Subcutaneous abdominal adipose tissue (tissue), 5 donors: ENCODE data around the gene SWT1.

Source experiments
- H3K27ac ChIP-seq: one replicate; pipeline ENCODE4 v1.7.0; 2013; ENCODE audit warnings: low read depth, mild to moderate bottlenecking, inconsistent platforms, low read length, moderate library complexity
- H3K27me3 ChIP-seq, 5 donors: one replicate each; pipeline ENCODE4 v1.7.0; 2013; ENCODE audit warnings: low read length in 5 of 5, inconsistent platforms in 1 of 5; ENCODE audit not compliant: control insufficient read depth in 5 of 5, insufficient read depth in 4 of 5
- H3K36me3 ChIP-seq, 5 donors: one replicate each; pipeline ENCODE4 v1.7.0; 2013; ENCODE audit warnings: low read length in 5 of 5; ENCODE audit not compliant: control insufficient read depth in 5 of 5, insufficient read depth in 5 of 5
- H3K4me1 ChIP-seq, 5 donors: one replicate each; pipeline ENCODE4 v1.7.0; 2013; ENCODE audit warnings: low read length in 5 of 5, mild to moderate bottlenecking in 3 of 5, moderate library complexity in 1 of 5; ENCODE audit not compliant: control insufficient read depth in 5 of 5, insufficient read depth in 5 of 5
- H3K4me3 ChIP-seq, 5 donors: one replicate each; pipeline ENCODE4 v1.7.0; 2013; ENCODE audit warnings: low read length in 5 of 5, low read depth in 1 of 5
- H3K9ac ChIP-seq, 5 donors: one replicate each; pipeline ENCODE4 v1.7.0; 2013; ENCODE audit warnings: low read length in 5 of 5, mild to moderate bottlenecking in 4 of 5, moderate library complexity in 3 of 5
- H3K9me3 ChIP-seq, 5 donors: one replicate each; pipeline ENCODE4 v1.7.0; 2013; ENCODE audit warnings: low read length in 5 of 5; ENCODE audit not compliant: control insufficient read depth in 5 of 5
- donor health status: healthy.
- donor health status: healthy.
- donor health status: healthy.
- donor health status: healthy.
- donor health status: healthy.

The SWT1 gene

GRCh38 chr1:185151215-185151614 is 5.8 kb upstream of the SWT1 start:
- no peaks in the 10 kb centered on the region for H3K9me3 ChIP-seq
- peaks cover 17 to 39% (median 32%) of the 10 kb centered on the region in 5 donors for H3K36me3 ChIP-seq
- H3K9ac ChIP-seq, result no peak overlapping the region
- H3K27ac ChIP-seq, result no peak overlapping the region
- peaks cover 0 to 26% (median 19%) of the 10 kb centered on the region in 5 donors for H3K4me1 ChIP-seq
- H3K27me3 ChIP-seq, result no peaks in the 10 kb centered on the region
- H3K4me3 ChIP-seq, result no peak overlapping the region

DNA sequence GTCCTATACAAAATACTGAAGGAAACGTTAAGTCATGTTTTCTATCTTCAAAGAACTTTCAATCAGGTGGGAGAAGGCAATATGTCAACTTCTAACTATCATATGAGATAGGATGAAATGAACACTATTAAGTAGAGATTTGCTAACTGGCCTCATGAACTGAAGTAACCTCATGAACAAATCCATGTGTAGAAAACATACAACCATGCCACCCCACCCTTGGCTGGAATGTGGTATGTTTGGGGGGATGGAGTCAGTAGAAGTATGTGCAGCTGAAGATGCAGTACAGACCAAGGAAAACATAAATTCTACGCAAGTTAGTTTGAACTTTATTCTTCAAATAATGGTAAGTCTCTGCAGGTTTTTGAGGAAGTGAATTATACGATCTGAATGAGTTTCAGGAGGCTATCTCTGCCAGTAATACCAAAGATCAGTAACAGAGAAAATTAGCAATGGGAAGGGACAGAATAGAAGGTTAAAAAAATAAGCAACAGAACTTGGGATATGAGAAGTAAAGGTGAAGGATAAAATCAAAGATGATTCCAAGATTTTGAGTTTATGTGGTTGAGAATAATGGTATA is 4.7 kb upstream of the SWT1 start:
- Histone ChIP-seq H3K9ac (no peak overlapping the region), H3K4me1 (peaks cover 0 to 27% (median 20%) of the 10 kb centered on the region in 5 donors), H3K27me3 (no peaks in the 10 kb centered on the region), H3K9me3 (no peaks in the 10 kb centered on the region), H3K4me3 (no peak overlapping the region), H3K27ac (no peak overlapping the region), H3K36me3 (peaks cover 14 to 38% (median 27%) of the 10 kb centered on the region in 5 donors)

GRCh38 chr1:185154912-185155513 is 2.0 kb upstream of the SWT1 start:
- H3K4me3 ChIP-seq, result peak overlapping the region in 1 of 5 donors; percentile 86
- peak overlapping the region; percentile 98 for H3K27ac ChIP-seq
- H3K36me3 ChIP-seq, result peaks cover 3 to 13% (median 7%) of the 10 kb centered on the region in 5 donors
- H3K9ac ChIP-seq, result peak overlapping the region; percentile 60 to 97 (median 82)
- no peaks in the 10 kb centered on the region for H3K27me3 ChIP-seq
- H3K4me1 ChIP-seq, result peaks cover 0 to 40% (median 35%) of the 10 kb centered on the region in 5 donors
- H3K9me3 ChIP-seq, result no peaks in the 10 kb centered on the region

DNA sequence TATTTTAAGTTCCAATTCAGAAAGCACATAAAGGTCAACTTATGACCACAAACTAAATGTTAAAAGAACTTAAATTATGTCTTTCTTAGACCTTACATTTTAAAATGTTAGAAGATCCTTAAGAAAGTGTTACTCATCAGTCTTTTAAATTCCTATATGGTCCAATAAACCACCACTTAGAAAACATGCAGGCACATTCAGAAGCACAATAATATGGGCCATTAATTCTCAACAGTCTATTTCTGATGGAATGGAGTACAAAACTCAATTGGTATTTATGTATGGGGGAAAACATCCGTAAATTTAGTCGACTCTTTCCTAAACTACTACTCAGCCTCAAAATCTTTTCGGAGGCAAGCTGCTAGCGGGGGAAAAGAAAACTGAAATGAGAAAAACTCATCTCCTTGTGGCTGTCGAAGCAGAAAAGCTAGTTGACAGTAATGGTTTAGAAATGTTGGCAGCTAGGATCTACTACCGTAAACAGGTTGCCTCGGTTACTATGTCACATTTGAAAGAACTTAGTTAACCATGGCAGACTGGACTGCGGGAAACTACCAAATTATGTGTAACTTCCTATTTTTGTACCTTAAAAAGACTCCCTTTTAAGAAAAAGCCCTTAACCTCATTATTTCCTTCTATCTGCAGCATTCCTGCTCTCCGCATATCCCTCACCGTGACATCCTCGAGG is 1.2 kb upstream of the SWT1 start:
- H3K9ac ChIP-seq, result peak overlapping the region; percentile 80 to 97 (median 92)
- H3K36me3 ChIP-seq, result peaks cover under 1 to 5% (median under 1%) of the 10 kb centered on the region in 5 donors

DNA sequence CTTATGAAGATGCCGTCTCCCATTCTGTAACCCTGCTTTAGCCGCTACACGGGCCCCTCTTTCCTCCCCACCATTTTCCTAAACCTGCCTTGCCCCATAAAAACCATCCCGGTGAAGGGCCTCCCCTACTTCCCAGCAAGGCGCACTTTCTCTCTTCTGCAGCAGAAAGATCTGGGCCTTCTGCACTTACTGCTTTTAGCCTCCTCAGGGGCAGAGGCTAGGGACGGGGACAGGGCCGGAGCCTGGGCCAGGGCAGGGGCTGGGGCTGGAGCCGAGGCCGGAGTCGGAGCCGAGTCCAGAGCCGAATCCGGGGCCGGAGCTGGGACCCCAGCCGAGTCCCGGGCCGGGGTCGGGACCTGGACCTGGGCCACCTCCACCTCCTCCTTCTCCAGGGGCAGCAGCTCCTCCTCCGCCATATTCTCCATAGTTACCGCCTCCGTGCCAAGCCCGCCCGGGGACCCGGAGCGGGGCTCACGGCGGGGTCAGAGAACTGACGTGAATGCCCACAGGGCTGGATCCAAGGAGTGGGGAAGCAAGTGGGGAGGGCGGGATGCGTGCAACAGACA is 596 bp upstream of the SWT1 start:
- Histone ChIP-seq H3K36me3 (peaks cover 0 to 5% (median 4%) of the 10 kb centered on the region in 5 donors), H3K27me3 (no peaks in the 10 kb centered on the region), H3K9me3 (no peaks in the 10 kb centered on the region), H3K4me3 (peak overlapping the region; percentile 86 to 98 (median 91)), H3K4me1 (peaks cover 0 to 40% (median 35%) of the 10 kb centered on the region in 5 donors), H3K27ac (peak overlapping the region; percentile 98), H3K9ac (peak overlapping the region; percentile 80 to 97 (median 92))

More for the DNA sequence above, 1.2 kb upstream of the SWT1 start:
- H3K9me3 ChIP-seq, result no peaks in the 10 kb centered on the region
- H3K4me3 ChIP-seq, result peak overlapping the region; percentile 86 to 98 (median 91)
- H3K4me1 ChIP-seq, result peaks cover 0 to 40% (median 35%) of the 10 kb centered on the region in 5 donors
- peak overlapping the region; percentile 98 for H3K27ac ChIP-seq
- no peaks in the 10 kb centered on the region for H3K27me3 ChIP-seq

GRCh38 chr1:185157599-185158412 is 839 bp downstream of the SWT1 start:
- Histone ChIP-seq H3K36me3 (peaks cover 7 to 16% (median 10%) of the 10 kb centered on the region in 5 donors), H3K9me3 (no peaks in the 10 kb centered on the region), H3K27ac (peak overlapping the region; percentile 98), H3K9ac (peak overlapping the region; percentile 30 to 97 (median 87)), H3K27me3 (no peaks in the 10 kb centered on the region), H3K4me3 (peak overlapping the region; percentile 86 to 98 (median 97)), H3K4me1 (peaks cover 0 to 38% (median 35%) of the 10 kb centered on the region in 5 donors)

- H3K4me3 ChIP-seq, result peak overlapping the region in 1 of 5 donors; percentile 97
- H3K9me3 ChIP-seq, result no peaks in the 10 kb centered on the region
- peaks cover 0 to 36% (median 34%) of the 10 kb centered on the region in 5 donors for H3K4me1 ChIP-seq
- no peak overlapping the region for H3K9ac ChIP-seq
- no peak overlapping the region for H3K27ac ChIP-seq
- H3K36me3 ChIP-seq, result peaks cover 7 to 16% (median 12%) of the 10 kb centered on the region in 5 donors
- H3K27me3 ChIP-seq, result no peaks in the 10 kb centered on the region
These were observed 1.8 kb downstream of the SWT1 start for GRCh38 chr1:185158800-185159199.

- no peaks in the 10 kb centered on the region for H3K27me3 ChIP-seq
- no peaks in the 10 kb centered on the region for H3K9me3 ChIP-seq
- H3K4me3 ChIP-seq, result no peak overlapping the region
- no peak overlapping the region for H3K9ac ChIP-seq
- H3K27ac ChIP-seq, result no peak overlapping the region
- H3K36me3 ChIP-seq, result peaks cover 15 to 24% (median 19%) of the 10 kb centered on the region in 5 donors
- peaks cover 0 to 30% (median 25%) of the 10 kb centered on the region in 5 donors for H3K4me1 ChIP-seq
These were observed 3.0 kb downstream of the SWT1 start for GRCh38 chr1:185159966-185160365.

GRCh38 chr1:185162491-185162890 is 5.5 kb downstream of the SWT1 start:
- Histone ChIP-seq H3K4me1 (peaks cover 0 to 16% (median 13%) of the 10 kb centered on the region in 5 donors), H3K36me3 (peaks cover 26 to 45% (median 31%) of the 10 kb centered on the region in 5 donors), H3K27me3 (no peaks in the 10 kb centered on the region), H3K4me3 (no peak overlapping the region), H3K9ac (no peak overlapping the region), H3K9me3 (no peaks in the 10 kb centered on the region), H3K27ac (no peak overlapping the region)
